Cardiac fibroblast (primary cell): ENCODE results near the gene ZSWIM8.

ENCODE experiments used
- DNase-seq, 2 donors: peaks; one replicate each; pipeline versions ENCODE4 v3.0.0 to v3.0.0-alpha.2; 2010; ENCODE audit warnings: low read depth in 2 of 2
- H3K4me3 ChIP-seq, 2 donors: replicated peaks in 1 of 2; 1 replicate in 1 of 2; 2 replicates in 1 of 2; pipeline ENCODE4 v1.5.1; 2011; ENCODE audit warnings: low read depth in 2 of 2, low read length in 2 of 2, mild to moderate bottlenecking in 2 of 2, moderate library complexity in 1 of 2
- TF ChIP-seq, protein P1 (sequence below): IDR thresholded peaks from one replicate; pipeline ENCODE4 v1.5.1; 2011; ENCODE audit warnings: low read depth, mild to moderate bottlenecking, low read length, inconsistent platforms

The ZSWIM8 gene

GRCh38 chr10:73772281-73773151 lies 12.9 kb upstream of the ZSWIM8 start:
- peak; percentile 83 to 84 for DNase-seq
- TF ChIP-seq, protein P1, sequence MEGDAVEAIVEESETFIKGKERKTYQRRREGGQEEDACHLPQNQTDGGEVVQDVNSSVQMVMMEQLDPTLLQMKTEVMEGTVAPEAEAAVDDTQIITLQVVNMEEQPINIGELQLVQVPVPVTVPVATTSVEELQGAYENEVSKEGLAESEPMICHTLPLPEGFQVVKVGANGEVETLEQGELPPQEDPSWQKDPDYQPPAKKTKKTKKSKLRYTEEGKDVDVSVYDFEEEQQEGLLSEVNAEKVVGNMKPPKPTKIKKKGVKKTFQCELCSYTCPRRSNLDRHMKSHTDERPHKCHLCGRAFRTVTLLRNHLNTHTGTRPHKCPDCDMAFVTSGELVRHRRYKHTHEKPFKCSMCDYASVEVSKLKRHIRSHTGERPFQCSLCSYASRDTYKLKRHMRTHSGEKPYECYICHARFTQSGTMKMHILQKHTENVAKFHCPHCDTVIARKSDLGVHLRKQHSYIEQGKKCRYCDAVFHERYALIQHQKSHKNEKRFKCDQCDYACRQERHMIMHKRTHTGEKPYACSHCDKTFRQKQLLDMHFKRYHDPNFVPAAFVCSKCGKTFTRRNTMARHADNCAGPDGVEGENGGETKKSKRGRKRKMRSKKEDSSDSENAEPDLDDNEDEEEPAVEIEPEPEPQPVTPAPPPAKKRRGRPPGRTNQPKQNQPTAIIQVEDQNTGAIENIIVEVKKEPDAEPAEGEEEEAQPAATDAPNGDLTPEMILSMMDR = no peak
- peak overlapping the region; percentile 62 for H3K4me3 ChIP-seq

GRCh38 chr10:73773152-73773879 lies 12.1 kb upstream of the ZSWIM8 start:
- TF ChIP-seq, protein P1 = no peak
- peak in 1 of 2 donors; percentile 22 for DNase-seq
- peak overlapping the region; percentile 62 for H3K4me3 ChIP-seq

DNA sequence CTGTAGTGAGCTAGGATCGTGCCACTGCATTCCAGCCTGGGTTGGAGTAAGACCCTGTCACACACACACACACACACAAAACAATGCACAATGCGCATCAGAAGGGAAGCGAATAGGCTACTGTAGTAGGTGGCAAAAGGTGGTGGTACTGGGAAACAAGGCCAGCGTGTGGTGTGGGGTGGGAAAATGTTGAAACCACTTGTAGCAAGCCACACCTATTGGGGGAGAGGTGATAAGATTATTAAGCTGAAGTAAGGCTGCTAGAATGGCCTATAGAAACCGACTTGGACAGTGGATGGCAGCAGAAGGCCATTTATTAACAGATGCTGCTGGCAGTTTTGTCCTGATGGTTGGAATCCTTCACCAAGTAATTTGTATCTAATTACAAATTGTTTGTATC lies 10.8 kb upstream of the ZSWIM8 start:
- TF ChIP-seq, protein P1 = no peak
- peak overlapping the region; percentile 62 for H3K4me3 ChIP-seq
- peak; percentile 39 to 58 for DNase-seq

DNA sequence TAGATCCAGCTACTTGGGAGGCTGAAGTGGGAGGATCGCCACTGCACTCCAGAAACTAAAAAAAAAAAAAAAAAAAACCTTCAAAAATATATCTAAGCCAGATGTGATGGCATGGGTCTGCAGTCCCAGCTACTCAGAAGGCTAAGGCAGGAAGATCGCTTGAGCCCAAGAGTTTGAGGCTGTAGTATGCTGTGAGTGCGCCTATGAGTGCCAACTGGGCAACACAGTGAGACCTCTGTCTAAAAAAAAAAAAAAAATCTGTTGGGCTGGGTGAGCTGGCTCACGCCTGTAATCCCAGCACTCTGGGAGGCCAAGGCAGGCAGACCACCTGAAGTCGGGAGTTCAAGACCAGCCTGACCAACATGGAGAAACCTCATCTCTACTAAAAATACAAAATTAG lies 6.4 kb upstream of the ZSWIM8 start:
- DNase-seq = no peak
- TF ChIP-seq, protein P1 = no peak
- no peak overlapping the region for H3K4me3 ChIP-seq

DNA sequence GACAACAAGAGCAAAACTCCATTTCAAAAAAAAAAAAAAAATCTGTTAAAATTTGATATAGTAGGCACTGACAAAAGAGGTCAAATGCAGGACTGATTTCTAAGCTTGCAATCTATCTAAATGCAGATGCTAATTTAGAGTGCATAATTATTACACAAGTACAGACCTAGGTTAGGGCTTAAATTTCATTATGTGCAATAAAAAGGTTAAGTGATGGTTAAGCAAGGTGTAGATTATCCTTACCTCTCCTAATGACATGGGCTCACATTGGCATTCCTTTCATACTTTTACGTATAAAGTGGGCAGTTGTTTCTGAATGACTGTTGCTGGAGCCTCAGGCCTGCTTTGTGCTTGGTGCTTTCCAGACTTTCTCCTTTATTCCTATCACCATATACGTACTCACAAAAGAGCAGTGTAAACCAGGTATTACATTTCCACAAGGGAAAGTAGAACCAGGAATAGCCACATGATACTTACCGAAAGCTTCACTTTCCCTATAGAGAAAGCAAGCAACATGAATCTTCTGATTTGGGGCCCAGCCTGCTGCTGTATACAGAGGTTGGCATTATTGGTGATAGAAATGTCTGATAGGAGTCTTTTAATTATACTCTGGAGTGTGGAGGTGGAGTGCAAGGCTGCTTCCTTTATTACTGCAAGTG lies 5.7 kb upstream of the ZSWIM8 start:
- no peak overlapping the region for H3K4me3 ChIP-seq
- DNase-seq = no peak
- TF ChIP-seq, protein P1 = no peak

DNA sequence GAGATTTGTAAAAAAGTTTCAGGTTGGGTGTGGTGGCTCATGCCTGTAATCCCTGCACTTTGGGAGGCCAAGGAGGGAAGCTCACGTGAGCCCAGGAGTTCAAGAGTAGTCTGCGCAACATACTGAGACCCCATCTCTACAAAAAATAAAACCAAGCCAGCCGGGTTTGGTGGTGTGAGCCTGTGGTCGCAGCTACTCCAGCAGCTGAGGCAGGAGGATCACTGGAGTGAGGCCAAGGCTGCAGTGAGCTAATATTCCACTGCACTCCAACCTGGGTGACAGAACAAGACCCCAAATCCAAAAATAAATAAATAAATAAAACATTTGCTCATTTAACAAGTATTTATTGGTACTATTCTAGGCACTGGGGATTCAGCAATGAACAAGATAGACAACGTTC lies 5.1 kb upstream of the ZSWIM8 start:
- DNase-seq = no peak
- H3K4me3 ChIP-seq = no peak overlapping the region
- TF ChIP-seq, protein P1 = no peak
